Measurements from ENCODE around the gene ABCC3.

Gene ABCC3

GRCh38 chr17:50605429-50605828, 29.3 kb upstream of the ABCC3 start:
- TF ChIP-seq CTCF (IDR thresholded peaks at IDR 0.05; ENCODE audit: extremely low read depth, missing control alignments): no peak
- no peak for DNase-seq (ENCODE audit: low spot score)

GRCh38 chr17:50607522-50608175, 27.0 kb upstream of the ABCC3 start:
- DNase-seq (ENCODE audit: low spot score): no peak
- TF ChIP-seq CTCF (IDR thresholded peaks at IDR 0.05; ENCODE audit: extremely low read depth, missing control alignments): no peak

- TF ChIP-seq CTCF (IDR thresholded peaks at IDR 0.05; ENCODE audit: extremely low read depth, missing control alignments): no peak
- no peak for DNase-seq (ENCODE audit: low spot score)
These were observed 25.8 kb upstream of the ABCC3 start for GRCh38 chr17:50608700-50609379.

- no peak for TF ChIP-seq CTCF (IDR thresholded peaks at IDR 0.05; ENCODE audit: extremely low read depth, missing control alignments)
- DNase-seq (ENCODE audit: low spot score): no peak
These were observed 25.2 kb upstream of the ABCC3 start for GRCh38 chr17:50609380-50610074.

GRCh38 chr17:50611634-50612033, 23.0 kb upstream of the ABCC3 start:
- TF ChIP-seq CTCF (IDR thresholded peaks at IDR 0.05; ENCODE audit: extremely low read depth, missing control alignments): no peak
- DNase-seq (ENCODE audit: low spot score): no peak

GRCh38 chr17:50612281-50612680, 22.4 kb upstream of the ABCC3 start:
- DNase-seq (ENCODE audit: low spot score): no peak
- TF ChIP-seq CTCF (IDR thresholded peaks at IDR 0.05; ENCODE audit: extremely low read depth, missing control alignments): no peak
